Activated CD8-positive, alpha-beta memory T cell treated with anti-CD3 and anti-CD28 coated beads for 1 hour (primary cell): Measurements from ENCODE around the gene FAM187B.
"Not testable (repeated sequence)": the region's sequence is repeated elsewhere in the genome, so short reads cannot be mapped to it uniquely, and the experiment has no call there.

Source experiments
- DNase-seq, 2 donors: peaks; one replicate each; pipeline ENCODE4 v3.0.0-alpha.2; 2020; ENCODE audit warnings: low read depth in 1 of 2; ENCODE audit errors: extremely low read depth in 1 of 2

Gene FAM187B

GRCh38 chr19:35262101-35262761 is 33.7 kb upstream of the FAM187B start:
- no peak for DNase-seq

GRCh38 chr19:35261356-35262100 is 33.0 kb upstream of the FAM187B start:
- no peak for DNase-seq

GRCh38 chr19:35260694-35261304 is 32.3 kb upstream of the FAM187B start:
- DNase-seq, result no peak

GRCh38 chr19:35257113-35257461 is 28.5 kb upstream of the FAM187B start:
- DNase-seq, result no peak

- no peak for DNase-seq
These were observed 28.0 kb upstream of the FAM187B start for GRCh38 chr19:35256566-35256965.

GRCh38 chr19:35254341-35255297 is 26.1 kb upstream of the FAM187B start:
- no peak for DNase-seq

- no peak for DNase-seq
These were observed 25.1 kb upstream of the FAM187B start for GRCh38 chr19:35253316-35254286.

GRCh38 chr19:35251456-35251855 is 22.9 kb upstream of the FAM187B start:
- DNase-seq, result no peak

GRCh38 chr19:35249848-35250711 is 21.5 kb upstream of the FAM187B start:
- no peak for DNase-seq

GRCh38 chr19:35249146-35249847 is 20.8 kb upstream of the FAM187B start:
- DNase-seq, result no peak

- peak; percentile 63 to 68 for DNase-seq
These were observed 20.0 kb upstream of the FAM187B start, which contains the start of gene LSR for GRCh38 chr19:35248310-35249145. Gene LSR, plus strand, starts transcription at chr19:35249002. Its CDS starts 21 bp downstream, at chr19:35249023.

GRCh38 chr19:35247526-35248309 is 19.2 kb upstream of the FAM187B start:
- peak in 1 of 2 donors; percentile 47 for DNase-seq

- DNase-seq, result no peak
These were observed 18.0 kb upstream of the FAM187B start for GRCh38 chr19:35246466-35247092.

GRCh38 chr19:35241417-35241816 is 12.9 kb upstream of the FAM187B start:
- no peak for DNase-seq

- DNase-seq, result no peak
These were observed 11.8 kb upstream of the FAM187B start for GRCh38 chr19:35240327-35240726.

- DNase-seq, result not testable (repeated sequence)
These were observed 11.1 kb upstream of the FAM187B start for GRCh38 chr19:35239597-35239996.
